SK-N-SH (cell line): Measurements from ENCODE around the gene EPB41L4A.

ENCODE experiments used
- CHD2 ChIP-seq: fragments of 150-350 bp; IDR thresholded peaks from 2 replicates; pipeline ENCODE4 v1.6.1; 2018; ENCODE audit warnings: low read length; ENCODE audit not compliant: partially characterized antibody
- EZH2phosphoT487 ChIP-seq: fragments of 200-600 bp; sonication (generic); IDR thresholded peaks from 2 replicates; pipeline ENCODE4 v1.6.1; 2017; ENCODE audit warnings: low read depth, mixed run types, mild to moderate bottlenecking, antibody characterized with exemption, moderate library complexity, borderline replicate concordance
- FOXM1 ChIP-seq: IDR thresholded peaks from 2 replicates; pipeline ENCODE4 v1.4.0; 2012; ENCODE audit warnings: low read depth, mild to moderate bottlenecking
- MXI1 ChIP-seq: IDR thresholded peaks from 2 replicates; pipeline ENCODE4 v1.6.1; 2012; ENCODE audit warnings: mild to moderate bottlenecking, low read depth, low read length, improper control_type of control experiment
- POLR2AphosphoS5 ChIP-seq: IDR thresholded peaks from 2 replicates; pipeline ENCODE4 v1.6.1; 2012; ENCODE audit warnings: low read depth, low read length
- SIN3A ChIP-seq: IDR thresholded peaks from 2 replicates; pipeline ENCODE4 v1.6.1; 2012; ENCODE audit warnings: low read depth, mild to moderate bottlenecking, low read length, moderate library complexity, borderline replicate concordance
- SMC3 ChIP-seq: IDR thresholded peaks from 2 replicates; pipeline ENCODE4 v1.6.1; 2012; ENCODE audit warnings: low read depth, low read length, improper control_type of control experiment
- YY1 ChIP-seq: IDR thresholded peaks from 2 replicates; pipeline ENCODE4 v1.4.0; 2012; ENCODE audit warnings: low read depth, mild to moderate bottlenecking
- TF ChIP-seq, protein P1 (sequence below): fragments of 200-600 bp; sonication (generic); IDR thresholded peaks from 2 replicates; pipeline ENCODE4 v1.6.1; 2017; ENCODE audit warnings: antibody characterized with exemption, mild to moderate bottlenecking, moderate library complexity

- no peak for TF ChIP-seq YY1
- TF ChIP-seq CHD2: no peak
- TF ChIP-seq, protein P1, sequence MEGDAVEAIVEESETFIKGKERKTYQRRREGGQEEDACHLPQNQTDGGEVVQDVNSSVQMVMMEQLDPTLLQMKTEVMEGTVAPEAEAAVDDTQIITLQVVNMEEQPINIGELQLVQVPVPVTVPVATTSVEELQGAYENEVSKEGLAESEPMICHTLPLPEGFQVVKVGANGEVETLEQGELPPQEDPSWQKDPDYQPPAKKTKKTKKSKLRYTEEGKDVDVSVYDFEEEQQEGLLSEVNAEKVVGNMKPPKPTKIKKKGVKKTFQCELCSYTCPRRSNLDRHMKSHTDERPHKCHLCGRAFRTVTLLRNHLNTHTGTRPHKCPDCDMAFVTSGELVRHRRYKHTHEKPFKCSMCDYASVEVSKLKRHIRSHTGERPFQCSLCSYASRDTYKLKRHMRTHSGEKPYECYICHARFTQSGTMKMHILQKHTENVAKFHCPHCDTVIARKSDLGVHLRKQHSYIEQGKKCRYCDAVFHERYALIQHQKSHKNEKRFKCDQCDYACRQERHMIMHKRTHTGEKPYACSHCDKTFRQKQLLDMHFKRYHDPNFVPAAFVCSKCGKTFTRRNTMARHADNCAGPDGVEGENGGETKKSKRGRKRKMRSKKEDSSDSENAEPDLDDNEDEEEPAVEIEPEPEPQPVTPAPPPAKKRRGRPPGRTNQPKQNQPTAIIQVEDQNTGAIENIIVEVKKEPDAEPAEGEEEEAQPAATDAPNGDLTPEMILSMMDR: no peak
- no peak for TF ChIP-seq MXI1
- TF ChIP-seq POLR2AphosphoS5: no peak
- TF ChIP-seq SIN3A: no peak
- TF ChIP-seq SMC3: no peak
- TF ChIP-seq FOXM1: no peak
- no peak for TF ChIP-seq EZH2phosphoT487
Observed at GRCh38 chr5:112333331-112333781, 85.7 kb downstream of the EPB41L4A start.
